SK-N-SH (cell line): ENCODE measurements around the gene HECTD4.

Experiments used
- CTCF ChIP-seq: fragments of 200-600 bp; sonication (generic); IDR thresholded peaks from 2 replicates; pipeline ENCODE4 v1.6.1; 2017; ENCODE audit warnings: antibody characterized with exemption, mild to moderate bottlenecking, moderate library complexity
- EP300 ChIP-seq, 2 experiments: IDR thresholded peaks; 2 replicates each; pipeline versions ENCODE4 v1.4.0 to v1.6.1; 2012; ENCODE audit warnings: borderline replicate concordance in 1 of 2, low read depth in 1 of 2, low read length in 1 of 2
- EZH2phosphoT487 ChIP-seq: fragments of 200-600 bp; sonication (generic); IDR thresholded peaks from 2 replicates; pipeline ENCODE4 v1.6.1; 2017; ENCODE audit warnings: low read depth, mixed run types, mild to moderate bottlenecking, antibody characterized with exemption, moderate library complexity, borderline replicate concordance
- FOXM1 ChIP-seq: IDR thresholded peaks from 2 replicates; pipeline ENCODE4 v1.4.0; 2012; ENCODE audit warnings: low read depth, mild to moderate bottlenecking
- POLR2AphosphoS5 ChIP-seq: IDR thresholded peaks from 2 replicates; pipeline ENCODE4 v1.6.1; 2012; ENCODE audit warnings: low read depth, low read length
- RCOR1 ChIP-seq: fragments of 150-350 bp; IDR thresholded peaks from 2 replicates; pipeline ENCODE4 v1.6.1; 2017; ENCODE audit warnings: antibody characterized with exemption, low read length
- RFX5 ChIP-seq: IDR thresholded peaks from 2 replicates; pipeline ENCODE4 v1.6.1; 2012; ENCODE audit warnings: mild to moderate bottlenecking, improper control_type of control experiment, low read length
- TF ChIP-seq, protein P1 (sequence below): IDR thresholded peaks from 2 replicates; pipeline ENCODE4 v1.4.0; 2012; ENCODE audit warnings: low read depth, borderline replicate concordance
- TF ChIP-seq, protein P2 (sequence below): fragments of 150-350 bp; IDR thresholded peaks from 2 replicates; pipeline ENCODE4 v1.6.1; 2017; ENCODE audit warnings: antibody characterized with exemption, low read length, low read depth, borderline replicate concordance

- TF ChIP-seq EZH2phosphoT487 (no peak), POLR2AphosphoS5 (no peak), CTCF (no peak), RFX5 (no peak), EP300 (IDR thresholded peaks at IDR 0.05; ENCODE audit: borderline replicate concordance in 1 of 2, low read depth in 1 of 2, low read length in 1 of 2) (no peak), FOXM1 (no peak), RCOR1 (no peak)
- TF ChIP-seq, protein P1, sequence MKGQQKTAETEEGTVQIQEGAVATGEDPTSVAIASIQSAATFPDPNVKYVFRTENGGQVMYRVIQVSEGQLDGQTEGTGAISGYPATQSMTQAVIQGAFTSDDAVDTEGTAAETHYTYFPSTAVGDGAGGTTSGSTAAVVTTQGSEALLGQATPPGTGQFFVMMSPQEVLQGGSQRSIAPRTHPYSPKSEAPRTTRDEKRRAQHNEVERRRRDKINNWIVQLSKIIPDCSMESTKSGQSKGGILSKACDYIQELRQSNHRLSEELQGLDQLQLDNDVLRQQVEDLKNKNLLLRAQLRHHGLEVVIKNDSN, result no peak
- TF ChIP-seq, protein P2, sequence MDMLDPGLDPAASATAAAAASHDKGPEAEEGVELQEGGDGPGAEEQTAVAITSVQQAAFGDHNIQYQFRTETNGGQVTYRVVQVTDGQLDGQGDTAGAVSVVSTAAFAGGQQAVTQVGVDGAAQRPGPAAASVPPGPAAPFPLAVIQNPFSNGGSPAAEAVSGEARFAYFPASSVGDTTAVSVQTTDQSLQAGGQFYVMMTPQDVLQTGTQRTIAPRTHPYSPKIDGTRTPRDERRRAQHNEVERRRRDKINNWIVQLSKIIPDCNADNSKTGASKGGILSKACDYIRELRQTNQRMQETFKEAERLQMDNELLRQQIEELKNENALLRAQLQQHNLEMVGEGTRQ, result no peak
Observed at GRCh38 chr12:112296183-112296582, 86.0 kb downstream of the HECTD4 start.
